Measurements from ENCODE around the gene KCNT1. TPM values are rescaled to one million over a fixed set of nuclear protein-coding genes. Genes with fewer than 3 reads are reported as not detected.

Gene KCNT1
- total RNA-seq, 2 experiments from 2014 or later = not detected

- Mint-ChIP-seq H3K27ac (no peak overlapping the region), H3K36me3 (no peaks in the 10 kb centered on the region), H3K9me3 (no peaks in the 10 kb centered on the region), H3K4me1 (no peaks in the 10 kb centered on the region), H3K27me3 (no peaks in the 10 kb centered on the region), H3K4me3 (no peak overlapping the region)
- DNase-seq = no peak
These were observed 75.1 kb downstream of the KCNT1 start for GRCh38 chr9:135776893-135777622.

DNA sequence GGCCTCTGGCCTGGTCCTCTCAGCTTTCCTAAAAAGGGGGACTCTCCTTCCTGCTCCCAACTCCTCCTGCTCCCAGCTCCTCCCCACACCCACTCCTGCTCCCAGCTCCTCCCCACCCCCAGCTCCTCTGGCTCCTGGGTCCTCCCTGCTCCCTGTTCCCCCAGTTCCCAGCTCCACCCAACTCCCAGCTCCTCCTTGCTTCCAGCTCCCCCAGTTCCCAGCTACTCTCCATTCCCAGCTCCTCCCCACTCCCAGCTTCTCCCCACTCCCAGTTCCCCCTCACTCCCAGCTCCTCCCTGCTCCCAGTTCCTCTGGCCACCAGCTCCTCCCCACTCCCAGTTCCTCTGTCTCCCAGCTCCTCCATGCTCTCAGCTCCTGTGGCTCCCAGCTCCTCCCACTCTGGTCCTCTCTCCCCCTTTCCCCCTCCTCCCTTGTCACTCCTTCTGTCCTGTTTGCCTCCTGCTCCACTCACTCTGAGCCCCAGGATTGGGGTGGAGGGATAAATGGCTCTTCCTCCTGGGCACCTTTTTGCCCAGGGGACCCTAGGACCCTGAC, 75.7 kb downstream of the KCNT1 start:
- no peak for DNase-seq
- H3K27ac Mint-ChIP-seq = no peak overlapping the region
- H3K4me3 Mint-ChIP-seq = no peak overlapping the region
- no peaks in the 10 kb centered on the region for H3K9me3 Mint-ChIP-seq
- H3K36me3 Mint-ChIP-seq = no peaks in the 10 kb centered on the region
- H3K4me1 Mint-ChIP-seq = no peaks in the 10 kb centered on the region
- no peaks in the 10 kb centered on the region for H3K27me3 Mint-ChIP-seq

DNA sequence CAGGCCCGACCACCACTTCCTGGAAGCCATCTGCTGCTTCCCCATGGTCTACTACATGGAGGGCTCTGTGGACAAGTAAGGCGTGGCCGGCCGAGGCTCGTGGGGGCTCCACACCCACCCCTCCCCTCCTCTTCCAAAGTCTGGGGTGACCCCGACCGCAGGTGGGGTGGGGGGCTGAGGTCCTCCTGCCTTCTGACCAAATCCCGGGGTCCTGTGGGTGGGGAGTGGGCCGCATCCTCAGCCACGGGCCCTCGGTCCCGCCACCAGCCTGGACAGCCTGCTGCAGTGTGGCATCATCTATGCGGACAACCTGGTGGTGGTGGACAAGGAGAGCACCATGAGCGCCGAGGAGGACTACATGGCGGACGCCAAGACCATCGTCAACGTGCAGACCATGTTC, 76.4 kb downstream of the KCNT1 start:
- Mint-ChIP-seq H3K4me1 (no peaks in the 10 kb centered on the region), H3K27ac (no peak overlapping the region), H3K27me3 (no peaks in the 10 kb centered on the region), H3K9me3 (no peaks in the 10 kb centered on the region), H3K36me3 (no peaks in the 10 kb centered on the region), H3K4me3 (no peak overlapping the region)
- no peak for DNase-seq

DNA sequence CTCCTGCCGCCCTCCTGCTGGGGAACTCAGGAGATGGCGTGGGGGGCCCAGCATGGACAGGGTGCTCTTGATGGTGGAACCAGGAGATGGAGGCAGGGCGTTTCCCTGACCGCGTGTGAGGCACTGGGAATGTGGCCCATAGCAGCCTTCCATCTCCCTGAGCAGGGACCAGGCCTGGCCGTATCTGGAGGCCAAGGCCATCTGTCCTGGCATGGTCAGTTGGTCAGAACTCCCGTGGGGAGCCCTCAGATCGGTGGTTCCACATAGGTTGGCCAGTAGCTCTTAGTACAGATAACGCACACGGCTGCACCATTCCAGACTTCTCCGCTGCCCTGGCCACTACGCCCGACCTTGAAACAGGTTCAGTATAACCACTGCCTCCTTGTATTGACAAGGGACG, 77.6 kb downstream of the KCNT1 start:
- no peaks in the 10 kb centered on the region for H3K36me3 Mint-ChIP-seq
- no peaks in the 10 kb centered on the region for H3K9me3 Mint-ChIP-seq
- DNase-seq = no peak
- H3K27me3 Mint-ChIP-seq = no peaks in the 10 kb centered on the region
- H3K27ac Mint-ChIP-seq = no peak overlapping the region
- H3K4me1 Mint-ChIP-seq = no peaks in the 10 kb centered on the region
- H3K4me3 Mint-ChIP-seq = no peak overlapping the region

- H3K9me3 Mint-ChIP-seq = no peaks in the 10 kb centered on the region
- H3K4me3 Mint-ChIP-seq = no peak overlapping the region
- no peaks in the 10 kb centered on the region for H3K27me3 Mint-ChIP-seq
- H3K4me1 Mint-ChIP-seq = no peaks in the 10 kb centered on the region
- DNase-seq = no peak
- no peak overlapping the region for H3K27ac Mint-ChIP-seq
- H3K36me3 Mint-ChIP-seq = no peaks in the 10 kb centered on the region
These were observed 78.1 kb downstream of the KCNT1 start for GRCh38 chr9:135780086-135780485.

DNA sequence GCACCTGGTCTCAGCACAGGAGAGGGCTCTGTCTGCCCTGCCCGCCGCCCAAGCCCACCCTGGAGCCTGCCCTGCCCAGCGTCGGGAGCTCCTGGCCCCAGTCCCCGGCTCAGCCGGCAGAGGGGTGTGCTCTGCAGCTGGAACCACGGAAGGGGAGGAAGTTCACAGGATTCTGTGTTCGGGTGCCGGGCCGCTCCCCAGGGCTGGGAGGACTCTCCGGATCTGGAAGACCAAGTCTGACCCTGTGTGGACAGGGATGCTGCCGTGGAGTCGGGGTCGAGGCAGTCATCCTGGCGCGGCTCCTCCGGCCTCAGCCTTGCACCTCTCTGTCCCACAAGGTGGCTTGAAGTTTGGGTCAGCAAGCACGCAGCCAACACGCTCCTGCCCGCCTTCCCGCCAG, 78.6 kb downstream of the KCNT1 start:
- Mint-ChIP-seq H3K4me1 (no peaks in the 10 kb centered on the region), H3K4me3 (no peak overlapping the region), H3K9me3 (no peaks in the 10 kb centered on the region), H3K27ac (no peak overlapping the region), H3K36me3 (no peaks in the 10 kb centered on the region), H3K27me3 (no peaks in the 10 kb centered on the region)
- DNase-seq = no peak

DNA sequence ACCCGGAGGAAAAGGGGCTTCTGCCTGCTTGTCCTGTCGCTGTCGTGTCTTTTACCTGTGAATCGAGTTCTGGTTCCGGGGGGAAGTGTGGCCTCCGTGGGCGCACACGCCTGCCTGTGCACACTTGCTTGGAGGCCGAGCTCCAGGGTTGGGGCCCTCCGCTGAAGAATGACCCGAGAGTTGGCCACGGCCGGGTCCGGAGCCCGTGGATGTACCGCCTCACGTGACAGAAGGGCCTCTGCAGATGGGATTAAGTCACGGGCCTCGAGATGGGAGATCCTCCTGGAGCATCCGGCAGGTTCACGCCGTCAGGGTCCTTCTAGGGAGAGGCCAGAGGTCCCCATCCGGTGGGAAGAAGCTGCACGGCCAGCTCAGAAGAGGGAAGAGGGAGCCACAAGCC, 81.0 kb downstream of the KCNT1 start:
- H3K4me1 Mint-ChIP-seq = no peaks in the 10 kb centered on the region
- no peak overlapping the region for H3K4me3 Mint-ChIP-seq
- no peaks in the 10 kb centered on the region for H3K36me3 Mint-ChIP-seq
- DNase-seq = no peak
- no peaks in the 10 kb centered on the region for H3K27me3 Mint-ChIP-seq
- no peaks in the 10 kb centered on the region for H3K9me3 Mint-ChIP-seq
- no peak overlapping the region for H3K27ac Mint-ChIP-seq

DNA sequence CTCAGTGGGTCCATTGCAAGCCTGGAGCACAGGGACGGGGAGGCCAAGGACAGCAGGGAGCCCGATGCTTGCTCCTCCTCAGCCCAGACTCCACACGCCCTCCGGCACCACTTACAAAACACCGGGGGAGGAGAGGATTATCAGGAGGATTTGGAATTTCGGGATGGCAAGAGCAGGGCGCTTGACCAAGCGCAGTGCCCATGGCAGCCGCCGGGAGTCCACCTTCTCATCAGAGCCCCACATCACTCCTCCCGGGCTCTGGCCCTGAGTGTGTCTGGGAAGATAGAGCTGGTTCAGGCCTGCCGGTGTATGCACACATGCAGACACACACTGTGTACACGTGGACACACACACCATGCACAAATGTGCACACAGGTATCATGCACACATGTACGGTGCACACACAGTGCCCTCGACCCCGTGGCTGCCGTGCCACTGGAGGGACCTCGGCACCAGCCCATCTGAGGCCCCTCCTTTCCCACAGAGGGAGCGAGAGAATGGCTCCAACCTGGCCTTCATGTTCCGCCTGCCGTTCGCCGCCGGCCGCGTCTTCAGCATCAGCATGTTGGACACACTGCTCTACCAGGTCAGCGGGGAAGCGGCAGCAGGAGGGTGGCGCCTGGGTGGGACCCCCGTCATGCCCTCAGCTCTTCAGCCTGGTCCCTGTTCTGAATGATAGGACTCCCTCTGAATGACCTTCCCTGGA, 81.7 kb downstream of the KCNT1 start:
- Mint-ChIP-seq H3K27me3 (no peaks in the 10 kb centered on the region), H3K36me3 (no peaks in the 10 kb centered on the region), H3K27ac (no peak overlapping the region), H3K4me1 (no peaks in the 10 kb centered on the region), H3K9me3 (no peaks in the 10 kb centered on the region), H3K4me3 (no peak overlapping the region)
- DNase-seq = no peak

- H3K9me3 Mint-ChIP-seq = no peaks in the 10 kb centered on the region
- H3K4me1 Mint-ChIP-seq = no peaks in the 10 kb centered on the region
- no peaks in the 10 kb centered on the region for H3K36me3 Mint-ChIP-seq
- H3K27me3 Mint-ChIP-seq = no peaks in the 10 kb centered on the region
- no peak overlapping the region for H3K4me3 Mint-ChIP-seq
- no peak for DNase-seq
- no peak overlapping the region for H3K27ac Mint-ChIP-seq
These were observed 83.1 kb downstream of the KCNT1 start for GRCh38 chr9:135785013-135785575.

GRCh38 chr9:135786146-135786690, 84.2 kb downstream of the KCNT1 start:
- Mint-ChIP-seq H3K27ac (no peak overlapping the region), H3K9me3 (no peaks in the 10 kb centered on the region), H3K4me3 (no peak overlapping the region), H3K4me1 (no peaks in the 10 kb centered on the region), H3K27me3 (no peaks in the 10 kb centered on the region), H3K36me3 (no peaks in the 10 kb centered on the region)
- DNase-seq = no peak

- no peaks in the 10 kb centered on the region for H3K36me3 Mint-ChIP-seq
- no peak for DNase-seq
- no peaks in the 10 kb centered on the region for H3K27me3 Mint-ChIP-seq
- no peaks in the 10 kb centered on the region for H3K4me1 Mint-ChIP-seq
- no peak overlapping the region for H3K27ac Mint-ChIP-seq
- H3K4me3 Mint-ChIP-seq = no peak overlapping the region
- H3K9me3 Mint-ChIP-seq = no peaks in the 10 kb centered on the region
These were observed 85.3 kb downstream of the KCNT1 start for GRCh38 chr9:135787317-135787716.

- Mint-ChIP-seq H3K9me3 (no peaks in the 10 kb centered on the region), H3K4me3 (no peak overlapping the region), H3K27ac (no peak overlapping the region), H3K27me3 (no peaks in the 10 kb centered on the region), H3K36me3 (no peaks in the 10 kb centered on the region), H3K4me1 (no peaks in the 10 kb centered on the region)
- no peak for DNase-seq
These were observed 86.0 kb downstream of the KCNT1 start for GRCh38 chr9:135787776-135788575.

GRCh38 chr9:135788576-135789300, 86.8 kb downstream of the KCNT1 start:
- Mint-ChIP-seq H3K4me3 (no peak overlapping the region), H3K4me1 (no peaks in the 10 kb centered on the region), H3K36me3 (no peaks in the 10 kb centered on the region), H3K27ac (no peak overlapping the region), H3K9me3 (no peaks in the 10 kb centered on the region), H3K27me3 (no peaks in the 10 kb centered on the region)
- DNase-seq = no peak

GRCh38 chr9:135789838-135790291, 87.9 kb downstream of the KCNT1 start:
- no peaks in the 10 kb centered on the region for H3K36me3 Mint-ChIP-seq
- H3K27ac Mint-ChIP-seq = no peak overlapping the region
- H3K9me3 Mint-ChIP-seq = no peaks in the 10 kb centered on the region
- H3K4me3 Mint-ChIP-seq = no peak overlapping the region
- no peaks in the 10 kb centered on the region for H3K27me3 Mint-ChIP-seq
- H3K4me1 Mint-ChIP-seq = no peaks in the 10 kb centered on the region
- DNase-seq = no peak

All from activated naive CD8-positive, alpha-beta T cell treated with anti-CD3 and anti-CD28 coated beads for 36 hours (primary cell).